Measurements from ENCODE around the gene OXER1.

The OXER1 gene

GRCh38 chr2:42800981-42801380 is 37.0 kb upstream of the OXER1 start:
- Histone ChIP-seq H3K36me3 (ENCODE audit: insufficient read depth) (no peaks in the 10 kb centered on the region), H3K4me2 (no peak overlapping the region), H3K4me3 (IDR thresholded peaks at IDR 0.05; ENCODE audit: insufficient read depth, low read depth, low read length) (no peak overlapping the region), H3K4me1 (ENCODE audit: low read depth, poor library complexity, severe bottlenecking) (no peaks in the 10 kb centered on the region), H3K27me3 (ENCODE audit: insufficient read depth, low read depth) (no peaks in the 10 kb centered on the region), H3K9ac (no peak overlapping the region), H3K27ac (no peak overlapping the region), H2AFZ (ENCODE audit: low read depth) (no peak overlapping the region), H3K79me2 (ENCODE audit: insufficient read depth, low read depth) (no peaks in the 10 kb centered on the region), H4K20me1 (ENCODE audit: insufficient read depth) (no peaks in the 10 kb centered on the region)
- TF ChIP-seq CTCF (conservative IDR thresholded peaks at IDR 0.05; ENCODE audit: low read depth, low read length): no peak

GRCh38 chr2:42800461-42800962 is 36.6 kb upstream of the OXER1 start:
- H3K79me2 ChIP-seq (ENCODE audit: insufficient read depth, low read depth): no peaks in the 10 kb centered on the region
- H3K27me3 ChIP-seq (ENCODE audit: insufficient read depth, low read depth): no peaks in the 10 kb centered on the region
- no peaks in the 10 kb centered on the region for H3K4me1 ChIP-seq (ENCODE audit: low read depth, poor library complexity, severe bottlenecking)
- no peak overlapping the region for H3K27ac ChIP-seq
- TF ChIP-seq CTCF (conservative IDR thresholded peaks at IDR 0.05; ENCODE audit: low read depth, low read length): no peak
- no peak overlapping the region for H3K4me2 ChIP-seq
- no peak overlapping the region for H2AFZ ChIP-seq (ENCODE audit: low read depth)
- no peak overlapping the region for H3K4me3 ChIP-seq (IDR thresholded peaks at IDR 0.05; ENCODE audit: insufficient read depth, low read depth, low read length)
- no peak overlapping the region for H3K9ac ChIP-seq
- no peaks in the 10 kb centered on the region for H3K36me3 ChIP-seq (ENCODE audit: insufficient read depth)
- H4K20me1 ChIP-seq (ENCODE audit: insufficient read depth): no peaks in the 10 kb centered on the region

- no peaks in the 10 kb centered on the region for H3K27me3 ChIP-seq (ENCODE audit: insufficient read depth, low read depth)
- no peaks in the 10 kb centered on the region for H4K20me1 ChIP-seq (ENCODE audit: insufficient read depth)
- H3K4me3 ChIP-seq (IDR thresholded peaks at IDR 0.05; ENCODE audit: insufficient read depth, low read depth, low read length): no peak overlapping the region
- no peak overlapping the region for H2AFZ ChIP-seq (ENCODE audit: low read depth)
- TF ChIP-seq CTCF (conservative IDR thresholded peaks at IDR 0.05; ENCODE audit: low read depth, low read length): no peak
- H3K4me1 ChIP-seq (ENCODE audit: low read depth, poor library complexity, severe bottlenecking): no peaks in the 10 kb centered on the region
- no peak overlapping the region for H3K9ac ChIP-seq
- no peaks in the 10 kb centered on the region for H3K79me2 ChIP-seq (ENCODE audit: insufficient read depth, low read depth)
- no peaks in the 10 kb centered on the region for H3K36me3 ChIP-seq (ENCODE audit: insufficient read depth)
- H3K27ac ChIP-seq: no peak overlapping the region
- no peak overlapping the region for H3K4me2 ChIP-seq
Measured at GRCh38 chr2:42799881-42800280, 35.9 kb upstream of the OXER1 start.

- Histone ChIP-seq H3K4me1 (ENCODE audit: low read depth, poor library complexity, severe bottlenecking) (no peaks in the 10 kb centered on the region), H3K79me2 (ENCODE audit: insufficient read depth, low read depth) (no peaks in the 10 kb centered on the region), H3K27me3 (ENCODE audit: insufficient read depth, low read depth) (no peaks in the 10 kb centered on the region), H4K20me1 (ENCODE audit: insufficient read depth) (no peaks in the 10 kb centered on the region), H3K4me3 (IDR thresholded peaks at IDR 0.05; ENCODE audit: insufficient read depth, low read depth, low read length) (no peak overlapping the region), H3K27ac (no peak overlapping the region), H3K4me2 (no peak overlapping the region), H2AFZ (ENCODE audit: low read depth) (no peak overlapping the region), H3K36me3 (ENCODE audit: insufficient read depth) (no peaks in the 10 kb centered on the region), H3K9ac (no peak overlapping the region)
- no peak for TF ChIP-seq CTCF (conservative IDR thresholded peaks at IDR 0.05; ENCODE audit: low read depth, low read length)
Measured at GRCh38 chr2:42797281-42797680, 33.3 kb upstream of the OXER1 start.

Measured in KMS-11 (cell line).